Eye (tissue), 1 donor: Measurements from ENCODE around the gene OPN4.
A peak's percentile ranks its signal among the peaks of the same experiment; 100 is the strongest.

Experiments used
- DNase-seq: peaks from one replicate; pipeline ENCODE4 v3.0.0-alpha.2; 2015

The OPN4 gene

DNA sequence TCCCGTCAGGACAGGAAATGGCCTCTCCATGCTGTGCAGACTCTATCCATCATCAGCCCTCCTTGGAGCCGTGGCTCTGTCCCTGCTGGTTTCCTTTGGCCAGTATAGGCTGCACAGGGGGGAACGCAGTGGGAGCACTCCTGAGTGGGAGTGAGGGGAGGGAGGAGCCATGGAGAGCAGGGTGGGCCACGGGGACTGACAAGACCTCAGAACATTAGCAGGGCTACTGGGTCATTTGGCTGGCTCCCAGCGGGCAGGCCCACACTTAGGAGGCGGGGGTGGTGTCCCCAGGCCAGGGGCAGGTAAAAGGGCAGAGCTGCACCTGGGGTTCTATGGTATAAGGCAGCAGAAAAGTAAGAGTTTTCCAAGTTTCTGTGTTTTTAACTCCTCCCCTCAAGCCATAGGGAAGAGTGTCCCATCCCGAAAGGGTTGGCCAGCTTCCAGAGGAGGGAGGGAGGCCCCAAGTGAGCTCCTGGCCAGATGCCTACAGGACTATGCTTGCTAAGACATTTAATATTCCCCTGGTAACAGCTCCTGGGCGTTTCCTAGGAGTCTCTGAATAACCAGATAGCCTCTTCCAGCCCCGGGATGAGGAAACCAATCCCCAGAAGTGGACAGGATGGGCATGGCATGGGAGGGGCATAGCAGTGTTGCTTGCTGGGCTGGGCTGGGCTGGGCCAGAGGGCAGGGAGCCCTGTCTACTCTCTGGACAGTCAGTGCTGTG is 5.5 kb upstream of the OPN4 start:
- DNase-seq = peak; percentile 78

DNA sequence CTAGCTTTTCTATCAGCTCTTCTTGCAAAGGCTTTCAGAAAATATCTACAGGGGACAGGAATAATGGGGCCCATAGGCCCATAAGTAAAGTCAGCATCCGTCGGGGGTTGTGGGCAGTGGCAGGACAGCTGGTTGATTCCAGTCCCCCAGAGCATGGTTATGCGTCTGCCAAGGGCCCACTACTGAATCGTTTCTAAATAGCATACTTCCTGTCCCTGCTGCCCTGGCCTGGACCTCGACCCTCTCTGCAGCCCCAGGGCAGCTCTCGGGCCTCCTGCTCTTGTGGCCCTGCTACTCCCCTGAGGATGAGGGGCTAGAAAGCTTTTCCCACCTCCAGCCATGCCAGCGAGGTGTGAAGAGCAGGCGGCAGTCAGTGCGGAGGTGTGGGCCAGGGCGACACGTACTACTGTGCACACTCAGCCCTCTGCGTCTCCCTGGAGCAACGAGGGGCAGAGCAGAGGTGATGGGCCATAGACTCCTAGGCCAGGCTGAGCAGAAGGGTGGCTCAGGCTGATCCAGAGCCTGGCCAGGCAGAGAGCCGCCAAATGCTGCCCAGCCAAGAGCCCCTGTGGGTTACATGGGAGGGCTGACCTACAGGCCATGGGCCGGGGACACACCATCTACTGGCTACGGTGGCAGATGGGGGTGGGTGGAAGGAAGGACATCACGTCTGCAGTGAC is 4.7 kb upstream of the OPN4 start:
- DNase-seq = no peak

DNA sequence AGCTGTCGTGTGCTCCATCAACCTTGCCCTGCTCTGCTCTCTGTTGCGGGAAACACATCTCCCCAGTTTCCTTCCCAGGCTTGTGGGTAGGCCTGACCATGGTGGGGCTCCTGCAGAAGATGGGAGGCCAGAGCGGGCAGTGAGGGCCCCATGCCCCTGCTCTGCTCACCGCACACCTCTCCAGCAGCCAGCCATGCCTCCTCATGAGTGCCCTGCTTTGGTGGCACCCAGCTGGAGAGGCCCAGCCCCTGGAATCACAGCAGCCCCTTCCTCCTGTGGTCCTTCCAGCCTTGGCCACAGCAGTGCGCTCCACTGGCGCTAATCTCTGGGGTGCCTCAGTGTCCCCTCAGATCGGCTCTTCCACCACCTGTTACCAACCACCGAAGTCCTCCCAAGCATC is 4.2 kb upstream of the OPN4 start:
- DNase-seq = no peak

DNA sequence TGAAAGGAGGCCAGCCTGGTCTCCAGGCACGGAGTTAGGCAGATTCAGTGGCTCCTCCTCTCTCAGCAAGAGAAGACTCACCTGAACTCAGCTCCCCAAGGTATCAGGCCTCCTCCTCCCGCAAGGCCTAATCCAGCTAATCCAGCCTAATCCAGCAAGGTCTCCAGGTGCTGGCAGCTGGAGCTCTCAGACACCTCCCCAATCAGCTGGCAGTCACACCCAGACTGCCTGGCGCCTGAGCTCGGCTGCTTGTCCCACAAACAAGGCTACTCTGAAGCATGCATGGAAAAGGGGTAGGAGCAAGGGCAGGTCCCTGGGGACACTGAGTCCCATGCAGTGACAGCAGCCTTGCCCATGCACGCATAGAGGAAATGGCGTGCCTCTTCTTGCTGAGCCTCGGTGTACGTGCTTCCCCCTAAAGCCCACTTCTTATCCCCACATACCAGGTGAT is 3.3 kb upstream of the OPN4 start:
- no peak for DNase-seq

DNA sequence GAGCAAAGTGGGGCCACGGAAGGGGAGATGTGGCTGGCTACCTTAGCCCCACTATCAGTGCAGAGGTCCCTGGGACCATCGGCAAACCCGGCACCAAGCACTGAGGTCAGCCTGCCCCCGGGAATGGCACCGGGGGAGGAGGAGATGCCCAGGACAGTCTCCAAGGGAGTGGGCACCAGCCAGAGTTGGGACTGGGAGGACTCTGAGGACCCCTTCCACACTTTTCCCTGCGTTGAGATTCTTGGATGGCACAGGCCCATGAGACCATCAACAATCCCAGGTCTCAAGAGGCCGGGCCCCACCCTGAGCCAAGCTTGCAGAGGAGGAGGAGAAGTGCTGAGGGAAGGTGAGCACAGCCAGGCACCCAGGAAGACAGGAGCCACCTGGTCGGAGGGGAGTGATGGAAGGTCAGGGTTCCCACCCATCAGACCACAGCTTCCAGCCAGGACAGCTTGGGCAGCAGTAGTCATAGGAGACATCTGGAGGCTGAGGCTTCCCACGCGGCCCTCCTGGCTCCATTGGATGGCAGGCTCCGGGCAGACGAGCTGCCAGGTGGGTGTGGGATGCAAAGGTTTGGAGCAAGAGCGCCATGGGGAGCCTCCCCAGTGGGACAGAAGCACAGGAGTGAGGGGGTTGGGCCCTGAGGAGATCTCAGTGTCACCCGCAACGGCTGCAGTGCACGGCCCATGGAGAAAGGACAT is 2.6 kb upstream of the OPN4 start:
- no peak for DNase-seq

DNA sequence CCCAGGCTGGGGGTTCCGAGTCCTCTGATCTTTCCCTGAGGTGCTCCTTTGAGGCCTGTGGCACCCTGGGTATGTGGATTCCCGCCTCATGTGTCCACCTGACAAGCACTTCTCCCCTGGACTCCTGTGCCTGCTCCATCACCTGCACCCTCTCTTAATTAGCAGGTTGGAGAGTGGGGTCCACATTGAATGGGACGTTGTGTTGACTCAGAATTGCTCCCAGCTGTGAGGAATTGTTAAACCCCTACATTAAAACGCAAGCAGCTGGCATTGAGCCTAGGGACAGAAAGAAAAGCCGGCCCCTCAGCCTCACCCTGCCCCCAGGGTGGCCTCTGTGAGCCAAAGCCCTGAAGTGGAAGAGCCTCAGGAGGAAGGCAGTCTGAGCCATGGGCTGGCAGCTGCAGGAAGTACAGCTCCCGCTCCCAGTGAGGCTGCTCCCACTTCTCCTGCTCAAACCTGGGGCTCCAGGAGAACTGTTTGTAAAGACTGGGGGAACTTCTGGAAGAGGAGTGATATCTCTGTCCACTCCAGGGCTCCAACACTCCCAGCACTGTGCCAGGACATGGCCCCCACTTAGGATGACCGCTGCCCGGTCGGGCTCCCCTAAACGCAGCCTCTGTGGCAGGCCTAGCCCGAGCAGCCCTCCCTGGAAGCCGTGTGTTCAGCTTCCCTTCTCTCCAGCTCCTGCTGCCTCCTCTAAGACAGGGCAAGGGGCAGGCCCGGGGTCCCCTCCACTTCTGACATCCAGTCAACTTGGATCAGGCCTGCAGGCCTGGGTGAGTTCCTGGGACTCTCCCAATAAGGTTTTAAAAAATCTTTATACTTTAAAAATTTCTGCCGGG is 1.8 kb upstream of the OPN4 start:
- peak; percentile 61 for DNase-seq

DNA sequence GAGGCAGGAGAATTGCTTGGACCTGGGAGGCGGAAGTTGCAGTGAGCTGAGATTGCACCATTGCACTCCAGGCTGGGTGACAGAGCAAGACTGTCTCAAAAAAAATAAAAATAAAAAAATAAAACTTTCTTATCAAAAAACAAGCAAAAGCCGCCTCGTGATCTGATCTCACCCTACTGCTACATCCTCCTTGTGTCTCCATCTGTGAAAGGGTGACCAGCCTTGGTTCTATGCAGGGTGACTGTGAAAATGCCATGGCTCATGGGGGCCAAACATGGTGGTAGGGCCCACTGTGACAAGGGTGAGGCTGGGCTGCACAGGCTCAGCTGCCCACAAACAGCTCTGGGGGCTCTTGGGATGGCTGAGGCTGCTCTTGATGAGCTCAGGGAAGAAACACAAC is 968 bp upstream of the OPN4 start:
- no peak for DNase-seq

DNA sequence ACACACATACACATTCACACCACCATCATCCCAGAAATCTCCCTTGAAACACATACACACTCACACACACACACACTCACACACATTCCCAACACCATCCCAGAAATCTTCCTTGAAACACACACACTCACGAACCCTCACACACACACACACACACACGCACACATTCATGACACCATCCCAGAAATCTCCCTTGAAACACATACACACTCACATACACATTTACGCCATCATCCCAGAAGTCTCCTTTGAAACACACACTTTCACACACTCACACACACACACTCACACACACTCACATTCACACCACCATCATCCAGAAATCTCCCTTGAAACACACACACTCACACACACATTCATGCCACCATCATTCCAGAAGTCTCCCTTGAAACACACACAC is 360 bp upstream of the OPN4 start:
- no peak for DNase-seq

DNA sequence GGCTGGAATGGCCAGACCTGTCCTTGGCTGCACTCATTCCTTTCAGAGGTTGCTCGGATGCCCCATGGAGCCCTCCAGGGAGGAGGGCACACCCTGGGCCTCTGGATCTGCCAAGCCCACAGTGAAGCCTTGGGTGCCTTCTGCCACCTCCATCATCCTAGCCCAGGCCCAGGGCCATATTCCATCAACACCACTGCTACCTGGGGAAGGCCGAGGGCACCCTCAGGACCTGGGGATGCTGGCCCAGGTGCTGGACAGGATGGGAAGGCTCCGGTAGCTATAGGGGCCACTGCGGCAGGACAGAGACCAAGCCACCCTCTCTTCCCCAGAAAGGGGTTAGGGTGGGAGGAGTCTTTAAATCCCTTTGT is 810 bp downstream of the OPN4 start:
- no peak for DNase-seq

DNA sequence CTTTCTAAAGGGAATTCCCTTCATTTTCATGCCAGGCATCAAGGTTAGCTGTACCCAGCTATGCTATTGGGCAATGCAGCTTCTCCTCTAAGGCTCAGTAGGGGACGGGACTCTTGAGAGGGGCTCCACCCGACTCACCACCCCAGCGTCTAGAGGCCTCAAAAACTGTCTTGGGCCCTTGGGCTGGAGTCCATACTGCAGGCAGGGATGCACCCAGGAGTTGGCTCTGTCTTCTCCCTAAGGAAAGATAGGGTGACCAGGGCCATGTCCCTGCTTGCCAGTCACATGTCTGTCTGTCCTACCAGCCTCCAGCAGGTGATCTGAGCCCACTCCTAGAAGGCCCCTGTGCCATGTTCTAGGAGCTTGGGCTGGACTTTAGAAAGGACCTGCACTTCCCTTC is 1.2 kb downstream of the OPN4 start:
- no peak for DNase-seq

DNA sequence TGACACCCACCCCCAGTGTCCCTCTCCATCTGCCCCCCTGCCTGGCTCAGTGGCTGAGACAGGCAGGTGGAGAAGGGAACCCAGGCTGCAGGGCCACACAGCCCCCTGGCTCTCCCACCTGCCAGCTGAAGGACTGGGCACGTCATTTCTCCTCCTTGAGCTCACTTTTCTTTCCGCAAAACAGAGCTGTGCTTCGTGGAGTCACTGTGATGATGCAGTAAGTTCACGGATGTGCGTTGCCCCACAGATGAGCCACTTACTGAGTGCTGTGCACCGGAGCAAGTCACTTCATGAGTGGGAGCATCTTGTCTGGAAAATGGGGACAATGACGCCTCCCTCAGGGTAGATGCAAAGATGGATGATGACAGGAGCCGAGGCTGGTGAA is 2.7 kb downstream of the OPN4 start:
- no peak for DNase-seq

DNA sequence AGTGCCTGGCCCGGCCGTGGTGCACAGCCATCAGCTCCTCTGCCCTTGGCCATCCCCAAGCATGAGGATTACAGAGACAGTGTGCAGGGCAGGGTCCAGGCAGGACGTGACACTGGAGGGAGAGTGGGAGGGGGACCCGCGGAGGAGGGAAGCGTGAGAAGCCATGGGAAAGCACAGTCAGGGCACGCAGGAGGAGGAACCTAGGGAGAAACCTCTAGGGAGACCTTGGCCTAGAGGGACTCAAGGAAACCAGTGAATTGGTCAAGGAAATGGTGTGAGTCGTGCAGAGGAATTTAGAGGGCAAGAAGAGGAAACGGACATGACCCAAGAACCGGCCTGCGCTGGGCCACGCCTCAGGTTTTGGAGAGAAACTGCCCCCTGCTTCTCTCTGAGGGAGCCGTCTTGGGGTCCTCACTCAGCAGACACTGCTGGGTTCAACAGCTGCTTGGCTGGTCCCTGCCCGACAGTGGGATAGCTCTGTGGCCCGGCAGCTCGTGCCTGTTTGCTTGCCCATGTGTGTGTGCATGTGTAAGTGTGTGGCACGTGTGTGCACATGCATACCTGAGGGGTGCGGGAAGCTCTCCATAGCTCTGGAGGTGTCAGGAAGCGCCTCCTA is 3.2 kb downstream of the OPN4 start:
- no peak for DNase-seq

DNA sequence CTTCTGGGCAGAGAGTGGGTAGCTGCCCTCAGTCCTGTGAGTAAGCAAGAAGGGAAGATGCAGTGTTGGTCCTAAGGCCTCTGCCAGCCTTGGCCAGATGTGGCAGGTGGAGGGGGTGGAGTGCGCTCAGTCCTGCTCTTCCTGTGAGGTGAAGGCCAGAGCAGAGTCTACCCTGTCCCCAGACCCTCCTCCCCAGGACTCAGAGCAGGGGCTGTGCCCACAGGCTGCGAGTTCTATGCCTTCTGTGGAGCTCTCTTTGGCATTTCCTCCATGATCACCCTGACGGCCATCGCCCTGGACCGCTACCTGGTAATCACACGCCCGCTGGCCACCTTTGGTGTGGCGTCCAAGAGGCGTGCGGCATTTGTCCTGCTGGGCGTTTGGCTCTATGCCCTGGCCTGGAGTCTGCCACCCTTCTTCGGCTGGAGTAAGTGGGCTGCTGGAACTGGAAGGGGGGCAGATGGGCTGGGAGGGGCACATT is 4.0 kb downstream of the OPN4 start:
- no peak for DNase-seq

DNA sequence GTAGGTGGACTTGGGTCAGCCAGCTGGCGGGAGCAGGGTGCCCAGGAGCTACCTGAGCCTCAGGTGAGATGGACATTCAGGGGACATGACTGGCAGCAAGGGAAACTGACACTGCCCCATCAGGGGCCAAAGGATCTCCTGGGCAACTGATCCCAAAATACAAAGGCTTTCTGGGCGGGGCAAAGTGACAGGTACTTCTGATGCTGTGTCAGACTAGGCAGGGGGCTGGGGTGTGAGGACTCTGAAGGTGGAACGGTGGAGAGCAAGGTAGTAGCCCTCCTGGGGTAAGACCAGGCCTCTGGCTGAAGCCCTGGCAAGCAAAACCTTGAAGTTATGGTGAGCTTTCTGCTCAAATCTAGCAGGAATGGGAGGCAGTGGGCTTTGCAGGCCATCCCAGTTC is 4.4 kb downstream of the OPN4 start:
- no peak for DNase-seq

DNA sequence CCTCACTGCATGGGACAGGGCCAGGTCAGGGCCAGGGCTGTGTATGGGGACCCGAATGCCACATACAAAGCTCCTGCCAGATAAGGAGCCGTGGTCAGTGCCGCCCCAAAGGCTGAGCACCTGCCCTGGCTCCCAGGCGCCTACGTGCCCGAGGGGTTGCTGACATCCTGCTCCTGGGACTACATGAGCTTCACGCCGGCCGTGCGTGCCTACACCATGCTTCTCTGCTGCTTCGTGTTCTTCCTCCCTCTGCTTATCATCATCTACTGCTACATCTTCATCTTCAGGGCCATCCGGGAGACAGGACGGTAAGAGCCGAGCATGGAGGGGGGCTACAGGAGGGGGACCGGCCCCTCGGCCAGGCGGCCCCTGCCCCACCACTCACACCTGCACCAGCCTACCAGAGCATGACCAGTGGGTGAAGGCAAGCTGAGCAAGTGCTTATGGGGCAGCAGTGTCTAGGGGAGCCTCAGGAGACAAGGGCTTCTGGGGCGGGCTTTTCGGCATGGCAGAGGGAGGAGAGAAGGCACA is 4.9 kb downstream of the OPN4 start:
- no peak for DNase-seq

DNA sequence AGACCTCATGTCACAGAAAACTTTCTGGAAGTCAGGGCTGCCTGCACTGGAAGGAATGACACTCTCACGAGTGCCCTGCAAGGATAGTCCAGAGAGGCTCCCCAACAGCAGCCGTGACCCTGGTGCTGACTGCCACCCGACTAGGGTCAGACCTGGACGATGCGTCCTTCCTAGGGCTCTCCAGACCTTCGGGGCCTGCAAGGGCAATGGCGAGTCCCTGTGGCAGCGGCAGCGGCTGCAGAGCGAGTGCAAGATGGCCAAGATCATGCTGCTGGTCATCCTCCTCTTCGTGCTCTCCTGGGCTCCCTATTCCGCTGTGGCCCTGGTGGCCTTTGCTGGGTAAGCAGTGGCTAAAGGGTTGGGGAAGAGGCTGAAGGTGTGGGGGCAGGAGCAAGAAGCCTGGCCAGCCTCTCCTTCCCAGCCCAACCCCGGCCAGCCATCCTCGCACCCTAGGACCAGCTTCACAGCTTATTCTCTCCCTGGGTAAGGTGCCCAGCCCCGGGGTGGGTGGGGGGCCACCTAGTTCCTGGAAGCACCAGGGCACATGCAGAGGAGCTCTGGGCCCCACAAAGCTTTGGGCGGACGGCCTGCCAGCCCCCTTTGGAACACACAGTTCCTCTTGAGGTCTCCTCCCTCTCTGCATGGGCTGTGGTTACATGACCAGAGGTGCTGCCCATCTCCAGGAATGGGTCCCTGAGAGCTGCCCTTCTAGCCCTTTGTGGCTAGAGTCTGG is 5.5 kb downstream of the OPN4 start:
- no peak for DNase-seq

DNA sequence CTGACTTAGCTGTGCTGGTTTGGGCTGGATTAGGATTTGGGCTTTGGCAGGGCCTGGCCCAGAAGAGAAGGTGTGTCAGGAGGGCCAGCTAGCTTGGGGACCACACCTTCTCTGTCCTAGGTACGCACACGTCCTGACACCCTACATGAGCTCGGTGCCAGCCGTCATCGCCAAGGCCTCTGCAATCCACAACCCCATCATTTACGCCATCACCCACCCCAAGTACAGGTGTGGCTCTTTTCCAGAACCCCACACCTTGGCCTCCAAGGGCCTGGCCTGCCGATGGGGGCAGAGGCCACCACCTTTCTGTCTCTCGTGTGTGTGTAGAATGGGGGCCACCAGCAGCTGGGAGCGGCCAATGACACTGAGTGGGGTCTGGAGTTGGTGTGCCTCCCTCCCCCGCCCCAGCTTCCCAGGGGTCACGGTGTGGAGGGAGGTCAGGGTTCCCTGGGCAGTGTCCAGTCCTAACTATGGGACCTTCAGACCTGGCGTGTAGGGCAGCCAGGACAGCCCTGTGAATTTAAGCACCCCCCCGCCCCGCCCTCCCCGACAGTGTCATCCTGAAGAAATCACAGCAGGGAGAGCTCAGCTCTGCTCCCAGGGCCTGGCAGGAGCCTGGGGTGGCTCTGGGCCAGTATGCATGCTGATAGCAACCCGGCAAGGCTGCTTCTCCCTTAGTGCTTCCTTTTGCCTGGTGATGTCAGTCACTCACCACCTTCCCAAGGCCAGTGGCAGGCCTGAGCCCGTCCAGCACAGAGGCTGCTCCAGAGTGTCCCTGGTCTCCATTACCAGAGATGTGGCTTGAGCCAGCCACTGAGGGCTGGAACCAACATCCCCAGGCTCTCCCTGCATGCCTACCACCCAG is 7.0 kb downstream of the OPN4 start:
- DNase-seq = no peak

DNA sequence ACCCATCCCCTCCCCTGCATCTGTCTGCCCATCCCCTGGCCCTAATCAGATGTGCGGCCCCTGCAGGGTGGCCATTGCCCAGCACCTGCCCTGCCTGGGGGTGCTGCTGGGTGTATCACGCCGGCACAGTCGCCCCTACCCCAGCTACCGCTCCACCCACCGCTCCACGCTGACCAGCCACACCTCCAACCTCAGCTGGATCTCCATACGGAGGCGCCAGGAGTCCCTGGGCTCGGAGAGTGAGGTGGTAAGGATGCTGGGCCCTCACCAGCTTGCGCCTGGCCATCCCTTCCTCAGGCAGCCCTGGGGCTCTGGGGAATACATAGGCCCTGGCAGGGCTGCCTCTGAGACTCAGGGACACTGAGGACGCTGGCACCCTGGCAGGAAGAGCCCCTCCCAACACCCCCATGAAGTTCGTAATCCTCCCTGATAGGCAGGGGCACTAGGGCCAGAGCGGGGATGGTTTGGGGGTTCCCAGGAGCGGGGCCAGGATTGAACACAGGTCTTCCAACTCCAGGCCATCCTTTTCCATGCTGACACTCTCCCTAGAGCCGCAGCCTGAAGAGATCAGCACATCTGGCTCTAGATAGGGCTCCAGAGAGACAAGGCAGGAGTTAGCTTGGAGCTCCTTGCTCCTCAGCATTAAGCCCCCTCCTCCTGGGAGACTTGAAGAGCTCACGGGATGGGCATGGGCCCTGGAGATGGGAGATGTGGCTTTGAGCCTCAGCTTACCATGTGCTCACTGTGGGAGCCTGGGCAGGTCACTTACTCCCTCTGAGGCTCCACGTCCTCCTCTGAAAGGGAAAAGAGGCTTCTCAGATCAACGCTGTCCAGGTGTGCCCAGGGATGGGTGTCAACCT is 8.1 kb downstream of the OPN4 start:
- no peak for DNase-seq

DNA sequence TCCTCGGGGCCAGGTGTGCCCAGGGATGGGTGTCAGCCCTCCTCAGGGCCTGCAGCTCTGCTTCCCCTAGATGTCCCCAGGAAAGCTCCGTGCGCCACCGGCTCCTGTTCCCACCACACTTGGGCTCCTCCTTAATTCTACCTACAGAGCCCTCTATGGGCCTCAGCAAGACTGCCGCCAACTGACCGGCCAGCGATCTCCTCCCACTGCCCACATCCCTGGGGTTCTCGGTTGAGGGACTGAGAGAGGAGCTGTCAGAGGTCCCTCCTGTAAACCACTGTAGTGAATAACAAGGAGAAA is 8.6 kb downstream of the OPN4 start:
- DNase-seq = no peak
